ENCODE measurements around the gene ASPN.

ASPN gene
- 0 reads per million in 2 experiments for total RNA-seq

DNA sequence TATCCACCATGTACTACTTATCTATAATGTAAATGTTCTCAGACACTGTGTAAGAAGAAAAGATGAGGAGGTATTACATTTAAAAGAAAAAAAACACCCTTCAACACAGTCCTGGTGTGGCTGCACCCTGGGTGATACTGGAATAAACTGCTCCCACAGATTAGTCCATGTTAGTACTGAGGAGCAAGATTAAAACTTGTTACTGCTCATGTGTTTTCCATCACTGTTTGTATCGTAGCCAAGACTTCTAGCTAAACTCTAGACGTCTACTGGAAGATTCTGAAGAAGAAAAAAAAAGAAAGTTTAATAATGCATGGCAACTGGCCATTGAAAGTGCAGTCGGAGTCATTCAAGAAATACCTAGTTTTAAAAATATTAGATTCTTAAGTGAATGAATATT lies at the start of gene ASPN:
ASPN (minus strand) TSS at position 178 of the 400 bp plus-strand sequence.
- no peak for DNase-seq (ENCODE audit: low read depth)

GRCh38 chr9:92530893-92531292 lies 48.6 kb upstream of the ASPN start:
- no peak for DNase-seq (ENCODE audit: low read depth)

- no peak for DNase-seq (ENCODE audit: low read depth)
Observed at GRCh38 chr9:92529124-92529523, 46.8 kb upstream of the ASPN start.

DNA sequence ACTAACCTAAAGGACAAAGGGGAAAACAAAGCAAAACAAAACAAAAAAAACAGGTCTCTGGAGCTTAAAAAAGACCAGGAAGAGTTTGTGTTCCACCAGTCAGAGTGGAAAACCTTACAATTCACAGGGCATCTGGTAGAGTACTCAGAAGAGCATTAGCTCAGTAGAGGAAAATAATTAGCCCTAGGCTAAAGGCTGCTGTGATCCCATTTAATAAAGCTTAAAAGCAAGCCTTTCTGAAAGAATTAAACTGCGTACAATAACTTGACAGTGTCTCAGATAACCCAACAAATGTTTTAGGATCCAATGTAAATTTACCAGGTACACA lies 46.2 kb upstream of the ASPN start:
- DNase-seq (ENCODE audit: low read depth), result no peak

DNA sequence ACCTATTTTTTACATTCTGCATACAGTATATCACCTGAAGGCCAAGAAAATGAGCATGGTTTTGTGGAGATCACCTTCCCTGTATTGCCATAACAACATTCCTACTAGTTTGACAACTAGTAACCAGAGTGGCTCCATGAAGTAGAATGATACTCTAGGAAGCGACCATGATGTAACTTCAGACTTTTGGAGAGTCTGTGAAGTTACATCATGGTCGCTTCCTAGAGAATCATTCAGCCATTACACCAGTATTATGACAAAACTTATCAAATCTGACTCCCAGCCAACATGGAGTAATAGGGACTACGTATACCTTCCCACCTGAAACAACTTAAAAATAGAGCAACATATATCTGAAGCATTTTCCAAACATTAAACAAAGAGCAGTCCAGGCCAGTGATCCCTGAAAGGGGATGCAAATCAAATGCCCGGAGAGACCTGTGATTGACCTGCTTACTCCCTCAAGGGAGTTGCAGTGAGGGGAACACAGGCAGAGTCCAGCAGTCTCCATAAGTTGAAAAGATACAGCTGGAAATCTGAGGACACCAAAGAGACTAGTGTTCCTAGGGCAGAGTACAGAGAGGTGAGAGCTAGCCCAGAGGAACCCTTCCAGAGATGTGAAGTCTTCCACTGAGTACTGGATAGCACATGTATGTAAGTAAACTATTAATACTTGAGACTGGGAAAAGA lies 45.7 kb upstream of the ASPN start:
- DNase-seq (ENCODE audit: low read depth), result no peak

DNA sequence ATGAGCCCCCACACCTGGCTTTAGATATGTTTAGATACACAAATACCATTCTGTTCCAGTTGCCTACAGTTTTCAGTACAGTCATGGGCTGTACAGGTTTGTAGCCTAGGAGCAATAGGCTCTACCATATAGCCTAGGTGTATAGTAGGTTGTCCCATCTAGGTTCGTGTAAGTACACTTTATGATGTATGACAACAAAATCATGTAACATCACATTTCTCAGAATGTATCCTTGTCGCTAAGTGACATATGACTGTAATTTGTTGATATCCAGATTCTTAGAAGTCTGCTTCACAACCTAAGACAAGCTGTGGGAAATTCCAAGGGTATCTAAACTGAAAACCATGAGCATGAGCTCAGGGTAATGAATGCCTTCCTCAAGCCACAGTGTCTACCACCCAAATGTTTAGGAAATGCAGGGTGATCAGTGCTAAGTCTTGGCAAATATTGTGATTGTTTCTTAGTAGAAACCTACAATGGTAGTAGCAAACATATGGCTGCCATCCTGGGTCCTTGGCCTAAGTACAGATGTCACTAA lies 45.1 kb upstream of the ASPN start:
- DNase-seq (ENCODE audit: low read depth), result no peak

DNA sequence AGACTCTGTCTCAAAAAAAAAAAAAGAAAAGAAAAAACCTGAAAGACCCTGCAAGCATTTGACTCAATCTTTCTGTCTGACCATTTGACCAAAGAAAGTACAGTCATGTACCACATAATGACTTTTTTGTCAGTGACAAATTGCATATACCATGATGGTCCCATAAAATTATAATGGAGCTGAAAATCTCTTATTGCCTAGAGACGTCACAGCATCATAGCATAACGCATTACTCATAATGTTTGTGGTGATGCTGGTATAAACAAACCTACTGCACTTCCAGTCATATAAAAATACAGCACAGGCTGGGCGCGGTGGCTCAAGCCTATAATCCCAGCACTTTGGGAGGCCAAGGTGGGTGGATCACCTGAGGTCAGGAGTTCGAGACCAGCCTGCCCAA lies 43.0 kb upstream of the ASPN start:
- no peak for DNase-seq (ENCODE audit: low read depth)

GRCh38 chr9:92524881-92525280 lies 42.6 kb upstream of the ASPN start:
- DNase-seq (ENCODE audit: low read depth), result no peak

GRCh38 chr9:92522983-92523970 lies 41.0 kb upstream of the ASPN start:
- no peak for DNase-seq (ENCODE audit: low read depth)

DNA sequence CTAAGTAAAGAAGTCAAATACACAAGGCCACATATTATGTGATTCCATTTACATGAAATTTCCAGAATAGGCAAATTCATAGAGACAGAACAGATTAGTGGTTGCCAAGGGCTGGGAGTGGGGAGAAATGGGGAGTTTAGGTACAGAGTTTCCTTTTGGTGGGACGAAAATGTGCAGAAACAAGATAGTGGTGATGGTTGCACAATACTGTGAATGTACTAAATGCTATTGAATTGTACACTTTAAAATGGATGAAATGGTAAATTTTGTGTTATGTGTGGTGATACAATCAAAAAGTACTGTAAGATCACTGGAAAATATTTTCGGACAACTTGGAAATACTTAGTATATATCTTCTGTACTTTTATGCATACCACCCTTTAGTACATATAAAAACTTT lies 38.5 kb upstream of the ASPN start:
- no peak for DNase-seq (ENCODE audit: low read depth)

- no peak for DNase-seq (ENCODE audit: low read depth)
Observed at GRCh38 chr9:92518199-92518598, 35.9 kb upstream of the ASPN start.

DNA sequence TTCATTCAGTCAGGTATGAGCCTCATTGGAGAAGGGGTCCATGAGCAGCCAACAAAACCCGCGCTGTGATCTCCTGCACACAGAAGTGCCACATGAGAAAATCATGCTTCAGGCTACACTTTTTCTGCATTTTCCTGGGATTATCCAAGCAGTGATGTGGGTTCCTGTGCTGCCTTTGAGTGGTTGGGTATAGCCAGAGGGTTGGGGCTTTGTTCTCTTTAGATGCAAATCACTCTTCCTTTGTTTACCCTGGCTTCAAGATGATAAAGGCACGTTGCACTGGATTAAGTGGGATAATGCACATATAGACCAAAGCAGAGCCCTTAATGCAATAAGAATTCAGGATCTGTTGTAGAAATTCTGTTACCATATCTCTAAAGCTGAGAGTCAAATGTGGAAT lies 34.7 kb upstream of the ASPN start:
- DNase-seq (ENCODE audit: low read depth), result no peak

- DNase-seq (ENCODE audit: low read depth), result no peak
Observed at GRCh38 chr9:92516521-92516920, 34.2 kb upstream of the ASPN start.

DNA sequence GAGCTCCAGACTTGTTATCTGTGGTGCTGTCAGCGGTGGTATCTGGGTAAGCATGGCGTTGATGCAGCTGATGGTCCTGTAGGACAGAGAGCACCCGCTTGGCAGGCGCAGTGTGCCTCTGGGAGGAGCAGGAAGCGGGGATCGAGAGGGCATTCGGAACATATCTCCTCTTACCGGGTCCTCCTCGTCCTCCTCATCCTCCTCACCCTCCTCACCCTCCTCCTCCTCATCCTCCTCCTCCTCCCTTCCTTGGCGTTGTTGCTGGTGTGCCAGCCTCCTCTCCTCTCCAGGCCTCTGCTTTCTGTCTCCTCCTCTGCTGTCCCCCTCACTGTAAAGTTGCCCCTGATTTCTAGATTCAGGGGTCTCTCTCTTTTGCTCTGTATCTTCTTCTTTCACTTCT lies 32.3 kb upstream of the ASPN start:
- DNase-seq (ENCODE audit: low read depth), result no peak

DNA sequence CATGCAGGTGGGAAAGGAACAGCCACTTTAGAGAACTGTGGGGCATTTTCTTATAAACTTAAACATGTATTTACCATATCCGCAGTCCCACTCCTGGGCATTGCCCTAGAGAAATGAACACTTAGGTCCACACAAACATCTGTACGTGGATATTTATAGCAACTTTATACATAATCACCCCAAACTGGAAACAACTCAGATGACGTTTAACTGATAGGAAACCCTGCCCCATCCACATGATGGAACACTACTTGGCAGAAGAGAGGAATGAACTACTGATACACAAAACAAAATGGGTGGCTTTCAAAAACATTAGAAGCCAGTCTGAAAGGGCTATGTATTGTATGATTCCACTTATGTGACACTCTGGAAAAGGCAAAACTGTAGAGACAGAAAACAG lies 31.0 kb upstream of the ASPN start:
- DNase-seq (ENCODE audit: low read depth), result no peak

DNA sequence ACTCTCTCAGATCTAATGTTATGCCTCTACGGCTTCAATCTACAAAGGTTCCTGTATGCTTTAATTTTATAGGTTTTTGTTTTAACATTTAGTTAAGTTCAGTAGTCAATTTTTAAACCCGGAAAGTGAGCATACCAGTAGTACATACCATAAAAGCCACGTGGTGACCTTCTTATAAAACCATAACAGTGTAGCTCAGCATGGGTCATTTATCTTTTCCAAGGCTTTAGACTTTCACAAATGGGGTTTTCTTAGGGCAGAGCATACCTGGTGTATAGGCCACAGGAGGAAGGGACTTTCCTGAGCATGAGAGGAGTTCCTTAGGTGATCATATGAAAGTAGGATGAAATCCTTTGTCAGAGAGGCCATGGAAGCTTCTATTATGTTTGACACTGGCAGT lies 30.3 kb upstream of the ASPN start:
- DNase-seq (ENCODE audit: low read depth), result no peak

GRCh38 chr9:92510747-92511146 lies 28.4 kb upstream of the ASPN start:
- no peak for DNase-seq (ENCODE audit: low read depth)

GRCh38 chr9:92509050-92509449 lies 26.7 kb upstream of the ASPN start:
- DNase-seq (ENCODE audit: low read depth), result no peak

DNA sequence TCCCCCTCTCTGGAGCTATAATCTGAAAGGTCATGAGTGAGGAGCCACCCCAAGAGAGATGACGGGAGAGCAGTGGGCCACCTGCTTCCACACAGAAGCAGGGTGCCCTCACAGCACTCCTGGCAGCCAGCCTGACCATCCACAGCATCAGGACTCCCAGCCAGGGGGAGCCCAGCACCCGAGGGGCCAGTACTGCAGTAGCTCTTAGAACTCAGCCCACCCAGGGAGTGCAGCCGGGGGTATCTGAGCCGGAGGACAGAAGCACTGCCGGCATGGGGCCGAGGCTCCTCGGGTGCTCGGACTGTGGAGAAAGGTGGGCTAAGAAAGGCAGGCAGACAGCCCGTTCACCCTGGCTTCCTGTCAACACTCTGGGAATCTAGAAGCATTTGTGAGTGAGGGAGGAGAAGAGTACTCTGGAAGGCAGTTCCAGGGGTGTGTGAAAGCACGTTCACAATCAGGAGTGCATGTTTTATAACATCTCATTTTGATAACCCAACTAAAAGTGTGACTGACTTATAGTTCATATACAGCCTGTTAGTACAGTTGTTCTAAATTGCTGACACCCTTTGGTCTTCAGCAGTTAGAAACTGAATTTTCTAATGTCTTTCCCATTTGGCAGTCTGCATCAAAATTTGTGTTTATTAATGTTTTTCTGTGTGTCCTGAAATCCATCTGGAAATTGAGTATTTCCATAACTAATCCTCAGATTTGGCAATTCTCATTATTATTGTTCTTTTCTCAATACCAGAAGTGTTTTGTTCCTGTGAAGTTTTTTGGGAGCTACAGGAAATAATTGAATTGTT lies 25.9 kb upstream of the ASPN start:
- DNase-seq (ENCODE audit: low read depth), result no peak

DNA sequence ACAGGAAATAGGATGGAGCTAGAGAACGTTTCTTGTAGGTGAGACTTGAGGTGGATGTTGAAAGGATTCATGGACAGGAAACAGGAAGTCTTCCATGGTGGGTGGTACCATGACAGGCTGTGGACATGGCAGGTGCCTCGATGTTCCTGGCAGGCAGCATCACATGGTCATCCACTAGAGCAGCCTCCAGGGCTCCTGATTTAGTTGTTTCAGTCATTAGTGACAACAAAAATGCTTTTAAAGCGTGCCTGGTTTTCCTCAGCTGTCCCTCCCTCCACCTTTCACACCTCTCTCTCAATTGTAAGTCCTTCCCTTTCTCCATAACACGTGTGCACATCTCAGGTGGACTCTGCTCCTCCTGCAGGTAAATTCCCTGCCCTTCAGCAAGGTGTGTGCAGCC lies 25.2 kb upstream of the ASPN start:
- DNase-seq (ENCODE audit: low read depth), result no peak

DNA sequence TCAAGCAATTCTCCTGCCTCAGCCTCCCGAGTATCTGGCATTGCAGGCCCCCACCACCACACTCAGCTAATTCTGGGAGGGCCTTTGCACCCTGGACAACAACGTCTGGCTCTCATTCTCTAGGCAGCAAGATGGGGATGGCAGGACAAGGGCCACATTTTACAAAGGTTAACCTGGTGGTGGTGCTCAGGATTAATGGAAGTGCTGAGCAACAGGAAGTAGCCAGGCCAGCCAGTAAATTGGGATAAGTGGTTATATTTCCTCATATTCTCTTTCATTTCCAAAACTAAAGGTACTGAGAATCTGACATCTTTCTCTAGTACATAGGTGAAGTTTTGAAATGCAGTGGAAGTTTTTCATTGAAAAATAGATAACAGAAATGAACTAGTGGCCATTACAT lies 24.7 kb upstream of the ASPN start:
- DNase-seq (ENCODE audit: low read depth), result no peak

DNA sequence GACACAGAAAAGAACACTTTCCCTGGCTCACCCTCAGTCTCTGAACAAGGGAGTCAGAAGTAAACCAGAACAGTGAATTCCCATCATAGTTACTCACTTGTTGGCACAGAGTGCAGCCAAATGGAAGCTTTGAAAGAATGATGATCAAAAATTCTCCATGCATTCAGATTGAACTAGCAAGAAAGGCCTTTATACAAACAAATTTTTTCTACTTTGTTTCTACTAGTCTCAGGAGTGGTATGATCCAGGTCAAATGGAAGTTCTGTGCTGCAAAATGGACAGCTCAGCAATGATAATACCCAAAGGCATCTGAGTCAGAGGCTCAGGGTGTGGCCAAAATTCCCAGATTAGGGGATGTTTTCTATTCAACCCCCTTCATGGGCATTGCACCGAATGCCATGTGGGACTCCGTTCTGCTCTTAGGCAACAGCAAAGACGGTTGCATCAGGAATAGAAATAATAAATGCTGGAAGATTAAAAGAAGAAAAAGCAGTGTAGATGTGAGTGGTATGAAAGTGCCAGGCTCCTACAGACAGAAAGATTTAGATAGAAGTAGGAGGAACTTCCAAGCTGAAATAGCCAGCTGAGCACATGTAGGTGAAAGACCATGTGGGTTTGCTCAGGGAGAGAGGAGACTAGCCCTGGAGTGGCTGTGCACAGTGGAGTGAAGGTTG lies 24.0 kb upstream of the ASPN start:
- DNase-seq (ENCODE audit: low read depth), result no peak

Data from T follicular helper cell (primary cell).